ENCODE data around the gene RELB.

- TF ChIP-seq POLR2A (IDR thresholded peaks at IDR 0.05) = no peak
- TF ChIP-seq, protein P1, sequence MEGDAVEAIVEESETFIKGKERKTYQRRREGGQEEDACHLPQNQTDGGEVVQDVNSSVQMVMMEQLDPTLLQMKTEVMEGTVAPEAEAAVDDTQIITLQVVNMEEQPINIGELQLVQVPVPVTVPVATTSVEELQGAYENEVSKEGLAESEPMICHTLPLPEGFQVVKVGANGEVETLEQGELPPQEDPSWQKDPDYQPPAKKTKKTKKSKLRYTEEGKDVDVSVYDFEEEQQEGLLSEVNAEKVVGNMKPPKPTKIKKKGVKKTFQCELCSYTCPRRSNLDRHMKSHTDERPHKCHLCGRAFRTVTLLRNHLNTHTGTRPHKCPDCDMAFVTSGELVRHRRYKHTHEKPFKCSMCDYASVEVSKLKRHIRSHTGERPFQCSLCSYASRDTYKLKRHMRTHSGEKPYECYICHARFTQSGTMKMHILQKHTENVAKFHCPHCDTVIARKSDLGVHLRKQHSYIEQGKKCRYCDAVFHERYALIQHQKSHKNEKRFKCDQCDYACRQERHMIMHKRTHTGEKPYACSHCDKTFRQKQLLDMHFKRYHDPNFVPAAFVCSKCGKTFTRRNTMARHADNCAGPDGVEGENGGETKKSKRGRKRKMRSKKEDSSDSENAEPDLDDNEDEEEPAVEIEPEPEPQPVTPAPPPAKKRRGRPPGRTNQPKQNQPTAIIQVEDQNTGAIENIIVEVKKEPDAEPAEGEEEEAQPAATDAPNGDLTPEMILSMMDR (IDR thresholded peaks at IDR 0.05) = no peak
- no peak for TF ChIP-seq EP300 (IDR thresholded peaks at IDR 0.05)
- no peak for TF ChIP-seq POLR2AphosphoS5 (IDR thresholded peaks at IDR 0.05)
Measured at GRCh38 chr19:45045671-45046353, 44.5 kb downstream of the RELB start.

Measured in gastroesophageal sphincter (tissue), 3 donors.